HCT116 (cell line): ENCODE results near the gene GIMAP8. TPM values are rescaled to one million over a fixed set of nuclear protein-coding genes. Genes with fewer than 3 reads are reported as not detected.

Experiments
- ATAC-seq: fragments of 200-7000 bp; cut with Tn5 transposase; 2 replicates; pipeline ENCODE4 v1.9.1; 2020; ENCODE audit warnings: mild to moderate bottlenecking, moderate library complexity
- BruUV-seq: library from RNA; stranded (reverse); fragments of 400-500 nt; replicated peaks from 2 replicates; lab custom pipeline; 2021; lab: Mats Ljungman, UMichigan
- CTCF ChIA-PET: fragments of 300-600 bp; sonication (Branson Sonifier 250); formaldehyde crosslinking; loops from one replicate; lab custom pipeline; 2021; ENCODE audit warnings: antibody characterized with exemption; lab: Charles Lee
- POLR2A ChIA-PET: fragments of 300-600, 350-600 bp; sonication (Branson Sonifier 250); formaldehyde crosslinking; loops from one replicate; lab custom pipeline; 2021; ENCODE audit warnings: antibody characterized with exemption; lab: Charles Lee
- RAD21 ChIA-PET, 2 experiments: fragments of 300-600 bp; sonication (Branson Sonifier 250); formaldehyde crosslinking; loops; one replicate each; lab custom pipeline; 2023; ENCODE audit warnings: low total read pairs in 2 of 2; ENCODE audit not compliant: uncharacterized antibody in 2 of 2, unreplicated experiment in 2 of 2, low non-redundant PET in 1 of 2; lab: Charles Lee
- DNase-seq: peaks from one replicate; pipeline ENCODE4 v3.0.0-alpha.2; 2010; ENCODE audit warnings: low read depth, low spot score
- H2AFZ ChIP-seq: fragments of 200-600 bp; shearing (Covaris generic), sonication (generic); 2 replicates; pipeline ENCODE4 v1.6.1; 2017; ENCODE audit warnings: low read depth, mixed run types, mixed read lengths, antibody characterized with exemption, low read length; ENCODE audit not compliant: poor library complexity, severe bottlenecking
- H3K27ac ChIP-seq: 2 replicates; pipeline ENCODE4 v1.5.1; 2012; ENCODE audit warnings: low read depth, low read length
- H3K27me3 ChIP-seq: fragments of 200-600 bp; sonication (generic); 2 replicates; pipeline ENCODE4 v1.6.1; 2016; ENCODE audit warnings: mixed run types, low read length, mixed read lengths; ENCODE audit not compliant: insufficient read depth
- H3K36me3 ChIP-seq, 2 experiments: fragments of 200-500 bp in 1 of 2; fragments of 200-600 bp in 1 of 2; sonication (Bioruptor generic) in 1 of 2; sonication (generic) in 1 of 2; 2 replicates each; pipeline versions ENCODE4 v1.5.1 to v1.6.1; 2014 to 2016; ENCODE audit warnings: low read length in 2 of 2, inconsistent platforms in 1 of 2, mixed read lengths in 1 of 2, mixed run types in 1 of 2; ENCODE audit not compliant: insufficient read depth in 2 of 2, control insufficient read depth in 1 of 2
- H3K4me1 ChIP-seq, 2 experiments: fragments of 200-600 bp in 1 of 2; sonication (generic) in 1 of 2; 2 replicates each; pipeline versions ENCODE4 v1.5.1 to v1.6.1; 2012 to 2017; ENCODE audit warnings: low read length in 2 of 2, inconsistent platforms in 1 of 2, mild to moderate bottlenecking in 1 of 2, mixed read lengths in 1 of 2, mixed run types in 1 of 2, moderate library complexity in 1 of 2; ENCODE audit not compliant: insufficient read depth in 2 of 2, control insufficient read depth in 1 of 2
- H3K4me2 ChIP-seq: fragments of 200-600 bp; sonication (generic); 2 replicates; pipeline ENCODE4 v1.6.1; 2017; ENCODE audit warnings: mixed run types, low read length, mixed read lengths
- H3K4me3 ChIP-seq, 2 experiments: fragments of 200-600 bp in 1 of 2; sonication (generic) in 1 of 2; replicated peaks in 1 of 2; 2 replicates each; pipeline ENCODE4 v1.5.1; 2011 to 2016; ENCODE audit warnings: low read length in 2 of 2, control low read depth in 1 of 2, low read depth in 1 of 2, mild to moderate bottlenecking in 1 of 2, mixed read lengths in 1 of 2, mixed run types in 1 of 2
- H3K79me2 ChIP-seq: fragments of 200-600 bp; sonication (generic); 2 replicates; pipeline ENCODE4 v1.6.1; 2017; ENCODE audit warnings: mild to moderate bottlenecking, mixed run types, low read length, moderate library complexity, mixed read lengths; ENCODE audit not compliant: insufficient read depth
- H3K9ac ChIP-seq: fragments of 200-600 bp; sonication (generic); 2 replicates; pipeline ENCODE4 v1.6.1; 2016; ENCODE audit warnings: low read length, mixed read lengths
- H3K9me2 ChIP-seq: fragments of 200-600 bp; sonication (generic), shearing (Covaris generic); 2 replicates; pipeline ENCODE4 v1.6.1; 2017; ENCODE audit warnings: mixed run types, mild to moderate bottlenecking, moderate library complexity; ENCODE audit not compliant: insufficient read depth
- H3K9me3 ChIP-seq, 2 experiments: fragments of 200-500 bp in 1 of 2; fragments of 200-600 bp in 1 of 2; sonication (Bioruptor generic) in 1 of 2; sonication (generic) in 1 of 2; 2 replicates each; pipeline ENCODE4 v1.6.1; 2014 to 2017; ENCODE audit warnings: low read length in 2 of 2, mixed read lengths in 2 of 2, inconsistent platforms in 1 of 2, low read depth in 1 of 2, mild to moderate bottlenecking in 1 of 2, mixed run types in 1 of 2, moderate library complexity in 1 of 2; ENCODE audit not compliant: control insufficient read depth in 1 of 2, insufficient read depth in 1 of 2
- H4K20me1 ChIP-seq: fragments of 200-600 bp; sonication (generic), shearing (Covaris generic); 2 replicates; pipeline ENCODE4 v1.6.1; 2017; ENCODE audit warnings: mixed run types, mild to moderate bottlenecking, moderate library complexity; ENCODE audit not compliant: insufficient read depth
- CBX3 ChIP-seq: IDR thresholded peaks from 2 replicates; pipeline ENCODE4 v1.6.1; 2012; ENCODE audit warnings: low read depth
- CEBPB ChIP-seq: IDR thresholded peaks from 2 replicates; pipeline ENCODE4 v1.6.1; 2012; ENCODE audit warnings: low read depth
- EGR1 ChIP-seq: IDR thresholded peaks from 2 replicates; pipeline ENCODE4 v1.6.1; 2012; ENCODE audit warnings: low read depth
- ELF1 ChIP-seq: IDR thresholded peaks from 2 replicates; pipeline ENCODE4 v1.6.1; 2012; ENCODE audit warnings: low read depth, borderline replicate concordance
- EZH2 ChIP-seq: fragments of 200-600 bp; sonication (generic); IDR thresholded peaks from 2 replicates; pipeline ENCODE4 v1.6.1; 2017; ENCODE audit warnings: antibody characterized with exemption, mixed run types
- EZH2phosphoT487 ChIP-seq: fragments of 200-600 bp; IDR thresholded peaks from 2 replicates; pipeline ENCODE4 v1.6.1; 2018; ENCODE audit warnings: antibody characterized with exemption, borderline replicate concordance
- FOSL1 ChIP-seq: IDR thresholded peaks from 2 replicates; pipeline ENCODE4 v1.6.1; 2012; ENCODE audit warnings: low read depth
- JUND ChIP-seq: IDR thresholded peaks from 2 replicates; pipeline ENCODE4 v1.6.1; 2012
- RAD21 ChIP-seq: IDR thresholded peaks from 2 replicates; pipeline ENCODE4 v1.6.1; 2012; ENCODE audit warnings: low read depth, mild to moderate bottlenecking
- SIN3A ChIP-seq: IDR thresholded peaks from 2 replicates; pipeline ENCODE4 v1.6.1; 2012; ENCODE audit warnings: low read depth
- SRF ChIP-seq: IDR thresholded peaks from 2 replicates; pipeline ENCODE4 v1.6.1; 2012; ENCODE audit warnings: low read depth
- TCF7L2 ChIP-seq: IDR thresholded peaks from 2 replicates; pipeline ENCODE4 v1.7.0; 2011; ENCODE audit warnings: borderline replicate concordance, inconsistent platforms; ENCODE audit not compliant: insufficient read depth, insufficient read length; ENCODE audit errors: extremely low read depth
- ZFX ChIP-seq: fragments of 450-650 bp; IDR thresholded peaks from 2 replicates; pipeline ENCODE4 v1.6.1; 2017
- ZNF274 ChIP-seq: fragments of 200-500 bp; sonication (Bioruptor generic); IDR thresholded peaks from 2 replicates; pipeline ENCODE4 v1.6.1; 2014; ENCODE audit warnings: mild to moderate bottlenecking, low read depth, low read length, inconsistent platforms
- intact Hi-C: fragments of 100-400 bp; cut with micrococcal nuclease; formaldehyde crosslinking; loops from 2 replicates; pipeline ENCODE4 v1.10.0; 2022
- total RNA-seq: library from RNA; stranded (reverse); gene quantifications from one replicate; pipeline ENCODE4 v1.2.1, GENCODE V29; 2021; ENCODE audit not compliant: unreplicated experiment
- TF ChIP-seq, protein P1 (sequence below): IDR thresholded peaks from 2 replicates; pipeline ENCODE4 v1.6.1; 2012
- TF ChIP-seq, protein P2 (sequence below): IDR thresholded peaks from 2 replicates; pipeline ENCODE4 v1.6.1; 2011; ENCODE audit warnings: mild to moderate bottlenecking, low read length, moderate library complexity; ENCODE audit not compliant: insufficient replicate concordance; ENCODE audit errors: extremely low read depth
- TF ChIP-seq, protein P3 (sequence below): IDR thresholded peaks from 2 replicates; pipeline ENCODE4 v1.6.1; 2012
- TF ChIP-seq, protein P4 (sequence below): IDR thresholded peaks from 2 replicates; pipeline ENCODE4 v1.6.1; 2012; ENCODE audit warnings: low read depth

Gene GIMAP8
- total RNA-seq, 1 experiment from 2014 or later: 0.15 TPM

GRCh38 chr7:150464962-150465361 lies 14.5 kb downstream of the GIMAP8 start:
- H2AFZ ChIP-seq: no peak overlapping the region

DNA sequence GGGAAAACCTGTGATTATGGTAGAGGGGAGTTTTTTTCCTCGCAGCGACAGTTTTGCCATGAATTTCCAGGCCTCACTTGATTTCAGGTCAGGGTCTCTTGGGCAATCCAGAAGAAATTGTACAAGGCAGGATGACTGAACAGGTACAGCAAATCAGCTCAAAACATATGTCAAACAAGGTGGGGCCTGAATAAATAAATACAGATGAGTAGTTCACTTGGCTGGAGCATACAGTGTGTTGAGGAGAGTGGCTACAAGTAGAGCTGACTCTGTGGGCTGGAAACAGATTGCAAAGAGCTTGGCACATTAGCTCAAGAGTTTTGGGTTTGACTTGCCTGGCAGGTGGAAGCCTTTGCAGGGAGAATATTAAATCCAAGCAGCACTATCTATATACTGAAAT lies 15.0 kb downstream of the GIMAP8 start:
- no peaks in the 10 kb centered on the region for H3K79me2 ChIP-seq
- RAD21 ChIA-PET: no interaction called here
- POLR2A ChIA-PET: no interaction called here
- BruUV-seq: no TSS peak
- H2AFZ ChIP-seq: no peak overlapping the region
- H3K9me2 ChIP-seq: no peaks in the 10 kb centered on the region
- H3K4me2 ChIP-seq: no peak overlapping the region
- CTCF ChIA-PET: no interaction called here
- peaks cover 32% of the 10 kb centered on the region for H3K27me3 ChIP-seq
- DNase-seq: no peak
- intact Hi-C loops: no loop called here
- ATAC-seq: no peak
- H4K20me1 ChIP-seq: no peaks in the 10 kb centered on the region
- H3K9me3 ChIP-seq: no peaks in the 10 kb centered on the region
- H3K9ac ChIP-seq: no peak overlapping the region
- H3K4me1 ChIP-seq: no peaks in the 10 kb centered on the region
- no peak overlapping the region for H3K4me3 ChIP-seq
- no peak overlapping the region for H3K27ac ChIP-seq
- no peaks in the 10 kb centered on the region for H3K36me3 ChIP-seq
- TF ChIP-seq SIN3A (no peak), JUND (no peak), EZH2 (no peak), ELF1 (no peak), ZNF274 (no peak), EGR1 (no peak), ZFX (no peak), FOSL1 (no peak), TCF7L2 (no peak), CEBPB (no peak), SRF (no peak), CBX3 (no peak)
- TF ChIP-seq, protein P1, sequence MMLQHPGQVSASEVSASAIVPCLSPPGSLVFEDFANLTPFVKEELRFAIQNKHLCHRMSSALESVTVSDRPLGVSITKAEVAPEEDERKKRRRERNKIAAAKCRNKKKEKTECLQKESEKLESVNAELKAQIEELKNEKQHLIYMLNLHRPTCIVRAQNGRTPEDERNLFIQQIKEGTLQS: no peak
- TF ChIP-seq, protein P2, sequence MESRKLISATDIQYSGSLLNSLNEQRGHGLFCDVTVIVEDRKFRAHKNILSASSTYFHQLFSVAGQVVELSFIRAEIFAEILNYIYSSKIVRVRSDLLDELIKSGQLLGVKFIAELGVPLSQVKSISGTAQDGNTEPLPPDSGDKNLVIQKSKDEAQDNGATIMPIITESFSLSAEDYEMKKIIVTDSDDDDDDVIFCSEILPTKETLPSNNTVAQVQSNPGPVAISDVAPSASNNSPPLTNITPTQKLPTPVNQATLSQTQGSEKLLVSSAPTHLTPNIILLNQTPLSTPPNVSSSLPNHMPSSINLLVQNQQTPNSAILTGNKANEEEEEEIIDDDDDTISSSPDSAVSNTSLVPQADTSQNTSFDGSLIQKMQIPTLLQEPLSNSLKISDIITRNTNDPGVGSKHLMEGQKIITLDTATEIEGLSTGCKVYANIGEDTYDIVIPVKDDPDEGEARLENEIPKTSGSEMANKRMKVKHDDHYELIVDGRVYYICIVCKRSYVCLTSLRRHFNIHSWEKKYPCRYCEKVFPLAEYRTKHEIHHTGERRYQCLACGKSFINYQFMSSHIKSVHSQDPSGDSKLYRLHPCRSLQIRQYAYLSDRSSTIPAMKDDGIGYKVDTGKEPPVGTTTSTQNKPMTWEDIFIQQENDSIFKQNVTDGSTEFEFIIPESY: no peak
- TF ChIP-seq, protein P3, sequence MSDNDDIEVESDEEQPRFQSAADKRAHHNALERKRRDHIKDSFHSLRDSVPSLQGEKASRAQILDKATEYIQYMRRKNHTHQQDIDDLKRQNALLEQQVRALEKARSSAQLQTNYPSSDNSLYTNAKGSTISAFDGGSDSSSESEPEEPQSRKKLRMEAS: no peak
- TF ChIP-seq, protein P4, sequence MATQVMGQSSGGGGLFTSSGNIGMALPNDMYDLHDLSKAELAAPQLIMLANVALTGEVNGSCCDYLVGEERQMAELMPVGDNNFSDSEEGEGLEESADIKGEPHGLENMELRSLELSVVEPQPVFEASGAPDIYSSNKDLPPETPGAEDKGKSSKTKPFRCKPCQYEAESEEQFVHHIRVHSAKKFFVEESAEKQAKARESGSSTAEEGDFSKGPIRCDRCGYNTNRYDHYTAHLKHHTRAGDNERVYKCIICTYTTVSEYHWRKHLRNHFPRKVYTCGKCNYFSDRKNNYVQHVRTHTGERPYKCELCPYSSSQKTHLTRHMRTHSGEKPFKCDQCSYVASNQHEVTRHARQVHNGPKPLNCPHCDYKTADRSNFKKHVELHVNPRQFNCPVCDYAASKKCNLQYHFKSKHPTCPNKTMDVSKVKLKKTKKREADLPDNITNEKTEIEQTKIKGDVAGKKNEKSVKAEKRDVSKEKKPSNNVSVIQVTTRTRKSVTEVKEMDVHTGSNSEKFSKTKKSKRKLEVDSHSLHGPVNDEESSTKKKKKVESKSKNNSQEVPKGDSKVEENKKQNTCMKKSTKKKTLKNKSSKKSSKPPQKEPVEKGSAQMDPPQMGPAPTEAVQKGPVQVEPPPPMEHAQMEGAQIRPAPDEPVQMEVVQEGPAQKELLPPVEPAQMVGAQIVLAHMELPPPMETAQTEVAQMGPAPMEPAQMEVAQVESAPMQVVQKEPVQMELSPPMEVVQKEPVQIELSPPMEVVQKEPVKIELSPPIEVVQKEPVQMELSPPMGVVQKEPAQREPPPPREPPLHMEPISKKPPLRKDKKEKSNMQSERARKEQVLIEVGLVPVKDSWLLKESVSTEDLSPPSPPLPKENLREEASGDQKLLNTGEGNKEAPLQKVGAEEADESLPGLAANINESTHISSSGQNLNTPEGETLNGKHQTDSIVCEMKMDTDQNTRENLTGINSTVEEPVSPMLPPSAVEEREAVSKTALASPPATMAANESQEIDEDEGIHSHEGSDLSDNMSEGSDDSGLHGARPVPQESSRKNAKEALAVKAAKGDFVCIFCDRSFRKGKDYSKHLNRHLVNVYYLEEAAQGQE: no peak

More at GRCh38 chr7:150464962-150465361, 14.5 kb downstream of the GIMAP8 start:
- no peak overlapping the region for H3K27ac ChIP-seq
- POLR2A ChIA-PET: no interaction called here
- no TSS peak for BruUV-seq
- TF ChIP-seq TCF7L2 (no peak), EZH2phosphoT487 (no peak), JUND (no peak), RAD21 (no peak), SRF (no peak)
- TF ChIP-seq, all 23 proteins: peak for 0
- Histone ChIP-seq H3K9me2 (no peaks in the 10 kb centered on the region), H3K4me3 (no peak overlapping the region), H3K9ac (no peak overlapping the region), H3K4me1 (no peaks in the 10 kb centered on the region), H3K79me2 (no peaks in the 10 kb centered on the region), H3K27me3 (peaks cover 31% of the 10 kb centered on the region), H3K4me2 (no peak overlapping the region), H3K36me3 (no peaks in the 10 kb centered on the region), H4K20me1 (no peaks in the 10 kb centered on the region), H3K9me3 (no peaks in the 10 kb centered on the region)
- DNase-seq (no peak), ATAC-seq (no peak)
- intact Hi-C loops: no loop called here
- ChIA-PET RAD21 (no interaction called here), CTCF (no interaction called here)
